Smooth muscle cell (in vitro differentiated cells): ENCODE data around the gene SHISAL2A. TPM values are rescaled to one million over a fixed set of nuclear protein-coding genes. Genes with fewer than 3 reads are reported as not detected.

ENCODE experiments used
- DNase-seq: peaks from one replicate; lab custom pipeline; 2025; ENCODE audit not compliant: unreplicated experiment; lab: John Stamatoyannopoulos, UW
- H2AFZ ChIP-seq: fragments of 200-600 bp; sonication (generic); 2 replicates; pipeline ENCODE4 v1.6.0; 2016; ENCODE audit warnings: antibody characterized with exemption, low read depth, mild to moderate bottlenecking
- H3F3A ChIP-seq: fragments of 200-600 bp; sonication (generic); 2 replicates; pipeline ENCODE4 v1.6.0; 2017; ENCODE audit warnings: antibody characterized with exemption, low read depth
- H3K27ac ChIP-seq: fragments of 200-600 bp; sonication (generic); 2 replicates; pipeline ENCODE4 v1.5.1; 2016; ENCODE audit warnings: low read depth, mild to moderate bottlenecking
- H3K27me3 ChIP-seq: fragments of 200-600 bp; sonication (generic); 2 replicates; pipeline ENCODE4 v1.6.1; 2016; ENCODE audit warnings: low read depth, mild to moderate bottlenecking
- H3K36me3 ChIP-seq: fragments of 200-600 bp; sonication (generic); 2 replicates; pipeline ENCODE4 v1.5.1; 2016; ENCODE audit warnings: low read depth
- H3K4me1 ChIP-seq: fragments of 200-600 bp; sonication (generic); 2 replicates; pipeline ENCODE4 v1.5.1; 2016; ENCODE audit warnings: low read depth
- H3K4me2 ChIP-seq: fragments of 200-600 bp; sonication (generic); 2 replicates; pipeline ENCODE4 v1.6.0; 2016; ENCODE audit warnings: mild to moderate bottlenecking
- H3K4me3 ChIP-seq: fragments of 200-600 bp; sonication (generic); 2 replicates; pipeline ENCODE4 v1.5.1; 2016; ENCODE audit warnings: mild to moderate bottlenecking
- H3K79me2 ChIP-seq: fragments of 200-600 bp; sonication (generic); 2 replicates; pipeline ENCODE4 v1.6.0; 2016; ENCODE audit warnings: low read depth, mild to moderate bottlenecking
- H3K9ac ChIP-seq: fragments of 200-600 bp; sonication (generic); 2 replicates; pipeline ENCODE4 v1.6.0; 2016; ENCODE audit warnings: low read depth
- H3K9me3 ChIP-seq: fragments of 200-600 bp; sonication (generic); replicated peaks from 2 replicates; pipeline ENCODE4 v1.5.1; 2016; ENCODE audit warnings: low read depth
- H4K20me1 ChIP-seq: fragments of 200-600 bp; sonication (generic); 2 replicates; pipeline ENCODE4 v1.6.0; 2016; ENCODE audit warnings: low read depth
- WGBS: methylation state at CpG from one replicate; pipeline ENCODE4 v1.1.7; 2016; ENCODE audit warnings: low lambda C conversion rate; 5-methylcytosine and 5-hydroxymethylcytosine counted together
- polyA plus RNA-seq: library from polyadenylated mRNA; unstranded; fragments of >200 nt; fragmentation: Nextera tagmentation; extraction: Ambion mirVana; gene quantifications from 2 replicates; pipeline ENCODE4 v1.2.1, GENCODE V29; 2016
- total RNA-seq: library from RNA; depleted of rRNA; stranded (reverse); fragments of >200 nt; gene quantifications from 2 replicates; pipeline ENCODE4 v1.2.3, GENCODE V29; 2014
- TF ChIP-seq, protein P1 (sequence below): fragments of 200-600 bp; sonication (generic); IDR thresholded peaks from 2 replicates; pipeline ENCODE4 v1.5.1; 2017; ENCODE audit warnings: borderline replicate concordance, mild to moderate bottlenecking, antibody characterized with exemption; ENCODE audit not compliant: insufficient read depth, poor library complexity, severe bottlenecking

Gene SHISAL2A
- total and polyA plus RNA-seq, 2 experiments from 2014 or later = 0.66 to 2.3 TPM

DNA sequence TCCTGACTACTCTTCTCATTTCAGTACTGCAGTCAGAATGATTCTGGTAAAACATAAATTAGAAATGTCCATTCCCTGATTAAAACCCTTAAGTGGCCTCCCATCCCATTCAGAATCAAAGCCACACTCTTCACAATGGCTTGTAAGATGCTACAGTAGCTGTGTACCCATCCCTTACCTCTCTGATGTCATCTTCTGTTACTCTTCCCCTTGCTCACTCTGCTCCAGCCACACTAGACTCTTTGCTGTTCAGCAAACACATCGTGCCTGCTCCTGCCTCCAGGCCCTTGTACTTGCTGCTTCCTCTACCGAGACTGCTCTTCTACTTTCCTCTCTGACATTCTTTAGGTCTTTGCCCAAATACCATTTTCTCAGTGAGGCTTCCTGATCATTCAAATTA lies 35.1 kb upstream of the SHISAL2A start:
- Histone ChIP-seq H3K27ac (no peak overlapping the region), H3K4me1 (peaks cover 8% of the 10 kb centered on the region), H3K36me3 (no peaks in the 10 kb centered on the region), H3K9me3 (no peaks in the 10 kb centered on the region), H2AFZ (no peak overlapping the region), H3K4me3 (no peak overlapping the region), H3K4me2 (no peak overlapping the region), H3K27me3 (no peaks in the 10 kb centered on the region), H3K79me2 (peaks cover 6% of the 10 kb centered on the region), H3F3A (no peaks in the 10 kb centered on the region), H4K20me1 (no peaks in the 10 kb centered on the region), H3K9ac (no peak overlapping the region)
- TF ChIP-seq, protein P1, sequence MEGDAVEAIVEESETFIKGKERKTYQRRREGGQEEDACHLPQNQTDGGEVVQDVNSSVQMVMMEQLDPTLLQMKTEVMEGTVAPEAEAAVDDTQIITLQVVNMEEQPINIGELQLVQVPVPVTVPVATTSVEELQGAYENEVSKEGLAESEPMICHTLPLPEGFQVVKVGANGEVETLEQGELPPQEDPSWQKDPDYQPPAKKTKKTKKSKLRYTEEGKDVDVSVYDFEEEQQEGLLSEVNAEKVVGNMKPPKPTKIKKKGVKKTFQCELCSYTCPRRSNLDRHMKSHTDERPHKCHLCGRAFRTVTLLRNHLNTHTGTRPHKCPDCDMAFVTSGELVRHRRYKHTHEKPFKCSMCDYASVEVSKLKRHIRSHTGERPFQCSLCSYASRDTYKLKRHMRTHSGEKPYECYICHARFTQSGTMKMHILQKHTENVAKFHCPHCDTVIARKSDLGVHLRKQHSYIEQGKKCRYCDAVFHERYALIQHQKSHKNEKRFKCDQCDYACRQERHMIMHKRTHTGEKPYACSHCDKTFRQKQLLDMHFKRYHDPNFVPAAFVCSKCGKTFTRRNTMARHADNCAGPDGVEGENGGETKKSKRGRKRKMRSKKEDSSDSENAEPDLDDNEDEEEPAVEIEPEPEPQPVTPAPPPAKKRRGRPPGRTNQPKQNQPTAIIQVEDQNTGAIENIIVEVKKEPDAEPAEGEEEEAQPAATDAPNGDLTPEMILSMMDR = no peak
- WGBS = 68% methylated on average over 2 of the region's 2 CpGs
- DNase-seq = no peak

DNA sequence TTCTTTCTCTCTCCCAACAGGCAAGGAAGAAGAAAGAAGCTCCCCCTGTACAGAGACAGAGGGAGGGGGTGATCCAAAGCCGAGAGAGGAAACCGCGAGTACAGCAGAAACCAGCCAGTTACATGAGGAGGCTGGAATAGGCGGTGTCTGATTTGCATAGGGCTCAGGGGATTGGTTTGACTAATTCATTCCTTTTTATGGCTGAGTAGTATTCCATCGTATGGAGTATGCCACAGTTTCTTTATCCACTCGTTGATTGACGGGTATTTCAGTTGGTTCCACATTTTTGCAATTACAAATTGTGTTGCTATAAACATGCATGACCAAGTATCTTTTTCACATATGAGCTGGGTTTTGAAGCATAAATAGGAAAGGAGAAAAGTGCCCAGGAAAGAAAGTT lies 34.2 kb upstream of the SHISAL2A start:
- peaks cover 16% of the 10 kb centered on the region for H3K4me1 ChIP-seq
- no peaks in the 10 kb centered on the region for H3F3A ChIP-seq
- no peak overlapping the region for H2AFZ ChIP-seq
- H3K4me2 ChIP-seq = no peak overlapping the region
- TF ChIP-seq, protein P1 = no peak
- H3K9me3 ChIP-seq = no peaks in the 10 kb centered on the region
- no peak for DNase-seq
- no peaks in the 10 kb centered on the region for H3K36me3 ChIP-seq
- no peak overlapping the region for H3K4me3 ChIP-seq
- H3K9ac ChIP-seq = no peak overlapping the region
- H3K27ac ChIP-seq = no peak overlapping the region
- 95% methylated on average over 7 of the region's 7 CpGs for WGBS
- no peaks in the 10 kb centered on the region for H3K27me3 ChIP-seq
- H4K20me1 ChIP-seq = no peaks in the 10 kb centered on the region
- H3K79me2 ChIP-seq = peaks cover 14% of the 10 kb centered on the region

DNA sequence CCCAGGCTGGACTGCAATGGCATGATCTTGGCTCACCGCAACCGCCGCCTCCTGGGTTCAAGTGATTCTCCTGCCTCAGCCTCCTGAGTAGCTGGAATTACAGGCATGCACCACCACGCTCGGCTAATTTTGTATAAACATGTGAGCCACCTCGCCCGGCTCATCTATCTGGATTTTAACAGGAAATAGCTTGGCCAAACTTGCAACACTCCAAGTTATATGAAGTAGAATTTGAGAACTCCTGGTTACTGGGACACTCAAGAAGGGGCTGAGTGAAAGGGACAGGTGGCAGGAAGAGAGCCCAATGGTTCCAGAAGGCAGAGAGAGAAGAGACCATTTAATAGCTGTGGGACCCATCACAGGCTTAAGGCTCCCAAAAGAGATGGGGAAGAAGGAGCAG lies 33.7 kb upstream of the SHISAL2A start:
- Histone ChIP-seq H4K20me1 (no peaks in the 10 kb centered on the region), H3K27me3 (no peaks in the 10 kb centered on the region), H3K79me2 (peaks cover 14% of the 10 kb centered on the region), H3K9ac (no peak overlapping the region), H3K27ac (no peak overlapping the region), H3K36me3 (no peaks in the 10 kb centered on the region), H3K9me3 (no peaks in the 10 kb centered on the region), H3F3A (no peaks in the 10 kb centered on the region), H3K4me2 (no peak overlapping the region), H2AFZ (no peak overlapping the region), H3K4me1 (peaks cover 17% of the 10 kb centered on the region), H3K4me3 (no peak overlapping the region)
- 91% methylated on average over 7 of the region's 7 CpGs for whole genome bisulfite sequencing
- TF ChIP-seq, protein P1 = no peak
- no peak for DNase-seq

DNA sequence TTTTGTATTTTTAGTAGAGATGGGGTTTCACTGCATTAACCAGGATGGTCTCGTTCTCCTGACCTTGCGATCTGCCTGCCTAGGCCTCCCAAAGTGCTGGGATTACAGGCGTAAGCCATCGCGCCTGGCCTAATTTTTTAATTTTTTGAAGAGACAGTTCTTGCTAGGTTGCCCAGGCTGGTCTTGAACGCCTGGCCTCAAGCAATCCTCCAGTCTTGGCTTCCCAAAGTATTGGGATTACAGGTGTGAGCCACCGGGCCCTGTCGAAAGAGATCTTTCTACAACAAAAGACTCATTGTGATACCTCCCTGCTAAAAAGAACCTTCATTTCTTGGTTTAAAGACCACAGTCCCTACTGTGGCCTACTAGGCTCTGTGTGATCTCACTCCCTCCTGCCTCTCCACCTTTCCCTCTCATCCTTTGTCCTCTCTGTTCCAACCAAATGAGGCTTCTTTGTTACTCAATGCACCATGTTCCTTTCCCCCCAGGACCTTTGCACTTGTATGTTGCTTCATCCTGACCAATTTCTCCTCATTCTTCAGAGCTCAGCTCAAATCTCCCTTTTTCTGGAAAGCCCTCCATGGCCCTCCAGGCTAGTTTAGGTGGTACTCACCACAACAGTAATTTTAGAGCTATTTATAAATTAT lies 32.3 kb upstream of the SHISAL2A start:
- WGBS = 97% methylated on average over 8 of the region's 8 CpGs
- DNase-seq = no peak

More for the DNA sequence above, 32.3 kb upstream of the SHISAL2A start:
- no peaks in the 10 kb centered on the region for H3F3A ChIP-seq
- no peak overlapping the region for H3K27ac ChIP-seq
- no peak overlapping the region for H3K9ac ChIP-seq
- no peaks in the 10 kb centered on the region for H3K36me3 ChIP-seq
- TF ChIP-seq, protein P1 = no peak
- no peak overlapping the region for H3K4me3 ChIP-seq
- H2AFZ ChIP-seq = no peak overlapping the region
- H4K20me1 ChIP-seq = no peaks in the 10 kb centered on the region
- peaks cover 13% of the 10 kb centered on the region for H3K4me1 ChIP-seq
- no peak overlapping the region for H3K4me2 ChIP-seq
- H3K27me3 ChIP-seq = no peaks in the 10 kb centered on the region
- H3K79me2 ChIP-seq = peaks cover 14% of the 10 kb centered on the region
- no peaks in the 10 kb centered on the region for H3K9me3 ChIP-seq
